Measurements from ENCODE around the gene CCDC88B. TPM values are rescaled to one million over a fixed set of nuclear protein-coding genes. Genes with fewer than 3 reads are reported as not detected.

Gene CCDC88B
- total and polyA plus RNA-seq, 9 of the 15 experiments (the other 6 are each of a cell fraction or from before 2014, with no cell fraction given) = 0.13 to 18.1 (median 7.9) TPM

DNA sequence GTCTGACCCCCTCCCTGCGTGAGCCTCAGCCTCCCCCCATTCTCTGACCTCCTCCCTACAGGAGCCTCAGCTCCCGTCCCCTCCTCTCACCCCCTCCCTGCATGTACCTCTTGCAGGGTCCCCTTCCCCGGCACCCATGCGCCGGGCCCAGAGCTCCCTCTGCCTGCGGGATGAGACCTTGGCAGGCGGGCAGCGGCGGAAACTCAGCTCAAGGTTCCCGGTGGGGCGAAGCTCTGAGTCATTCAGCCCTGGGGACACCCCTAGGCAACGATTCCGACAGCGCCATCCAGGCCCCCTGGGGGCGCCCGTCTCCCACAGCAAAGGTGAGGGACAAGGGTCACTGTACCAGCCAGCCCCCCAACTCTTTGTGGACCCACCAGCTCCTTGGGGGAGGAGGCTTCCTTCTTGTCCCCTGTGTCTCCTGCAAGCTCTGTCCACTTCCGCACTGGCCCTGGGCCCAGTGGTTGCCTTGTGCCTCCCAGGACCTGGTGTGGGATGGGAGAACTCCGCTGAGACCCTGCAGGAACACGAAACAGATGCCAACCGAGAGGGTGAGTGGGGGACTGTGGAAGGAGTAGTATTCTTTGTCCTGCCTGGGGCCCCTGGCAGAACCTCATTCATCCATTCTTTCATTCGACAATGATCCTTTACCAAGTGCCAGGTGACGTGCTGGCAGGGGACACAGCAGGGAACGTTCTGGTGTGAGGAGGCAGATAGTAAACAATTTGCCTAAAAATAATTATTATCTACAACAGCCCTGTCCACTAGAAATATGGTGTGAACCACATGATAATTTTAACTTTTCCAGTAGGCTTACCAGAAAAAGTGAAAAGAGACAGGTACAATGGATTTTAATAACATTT, 15.3 kb downstream of the CCDC88B start (continued):
- TF ChIP-seq, protein P1, sequence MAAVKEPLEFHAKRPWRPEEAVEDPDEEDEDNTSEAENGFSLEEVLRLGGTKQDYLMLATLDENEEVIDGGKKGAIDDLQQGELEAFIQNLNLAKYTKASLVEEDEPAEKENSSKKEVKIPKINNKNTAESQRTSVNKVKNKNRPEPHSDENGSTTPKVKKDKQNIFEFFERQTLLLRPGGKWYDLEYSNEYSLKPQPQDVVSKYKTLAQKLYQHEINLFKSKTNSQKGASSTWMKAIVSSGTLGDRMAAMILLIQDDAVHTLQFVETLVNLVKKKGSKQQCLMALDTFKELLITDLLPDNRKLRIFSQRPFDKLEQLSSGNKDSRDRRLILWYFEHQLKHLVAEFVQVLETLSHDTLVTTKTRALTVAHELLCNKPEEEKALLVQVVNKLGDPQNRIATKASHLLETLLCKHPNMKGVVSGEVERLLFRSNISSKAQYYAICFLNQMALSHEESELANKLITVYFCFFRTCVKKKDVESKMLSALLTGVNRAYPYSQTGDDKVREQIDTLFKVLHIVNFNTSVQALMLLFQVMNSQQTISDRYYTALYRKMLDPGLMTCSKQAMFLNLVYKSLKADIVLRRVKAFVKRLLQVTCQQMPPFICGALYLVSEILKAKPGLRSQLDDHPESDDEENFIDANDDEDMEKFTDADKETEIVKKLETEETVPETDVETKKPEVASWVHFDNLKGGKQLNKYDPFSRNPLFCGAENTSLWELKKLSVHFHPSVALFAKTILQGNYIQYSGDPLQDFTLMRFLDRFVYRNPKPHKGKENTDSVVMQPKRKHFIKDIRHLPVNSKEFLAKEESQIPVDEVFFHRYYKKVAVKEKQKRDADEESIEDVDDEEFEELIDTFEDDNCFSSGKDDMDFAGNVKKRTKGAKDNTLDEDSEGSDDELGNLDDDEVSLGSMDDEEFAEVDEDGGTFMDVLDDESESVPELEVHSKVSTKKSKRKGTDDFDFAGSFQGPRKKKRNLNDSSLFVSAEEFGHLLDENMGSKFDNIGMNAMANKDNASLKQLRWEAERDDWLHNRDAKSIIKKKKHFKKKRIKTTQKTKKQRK (IDR thresholded peaks at IDR 0.05; ENCODE audit: borderline replicate concordance, low read depth, low read length) = no peak
- TF ChIP-seq ZNF347 (CRISPR knock-in tag; IDR thresholded peaks at IDR 0.05; ENCODE audit: low read depth) (no peak), NR3C1 (CRISPR knock-in tag; IDR thresholded peaks at IDR 0.05) (no peak), CBX5 (IDR thresholded peaks at IDR 0.05; ENCODE audit: borderline replicate concordance, low read depth) (no peak), MYNN (IDR thresholded peaks at IDR 0.05) (peak; percentile 66; the same call in 1 of the 2 replicates), MYNN (CRISPR knock-in tag; IDR thresholded peaks at IDR 0.05) (no peak), NR2C2 (CRISPR knock-in tag; IDR thresholded peaks at IDR 0.05) (no peak), NR2C2 (tag; IDR thresholded peaks at IDR 0.05) (peak; percentile 83), KAT8 (IDR thresholded peaks at IDR 0.05; ENCODE audit: low read depth) (no peak), ZFP1 (CRISPR knock-in tag; IDR thresholded peaks at IDR 0.05) (no peak), ZFPM2 (CRISPR knock-in tag; IDR thresholded peaks at IDR 0.05) (no peak), DACH1 (IDR thresholded peaks at IDR 0.05; ENCODE audit: partially characterized antibody) (no peak), NCOA1 (IDR thresholded peaks at IDR 0.05; ENCODE audit: low read depth) (no peak), POLR2B (IDR thresholded peaks at IDR 0.05; ENCODE audit: low read depth, partially characterized antibody) (peak; percentile 47), MIER1 (IDR thresholded peaks at IDR 0.05; ENCODE audit: low read depth) (no peak)
- TF ChIP-seq, protein P2, sequence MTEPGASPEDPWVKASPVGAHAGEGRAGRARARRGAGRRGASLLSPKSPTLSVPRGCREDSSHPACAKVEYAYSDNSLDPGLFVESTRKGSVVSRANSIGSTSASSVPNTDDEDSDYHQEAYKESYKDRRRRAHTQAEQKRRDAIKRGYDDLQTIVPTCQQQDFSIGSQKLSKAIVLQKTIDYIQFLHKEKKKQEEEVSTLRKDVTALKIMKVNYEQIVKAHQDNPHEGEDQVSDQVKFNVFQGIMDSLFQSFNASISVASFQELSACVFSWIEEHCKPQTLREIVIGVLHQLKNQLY (CRISPR knock-in tag; conservative IDR thresholded peaks at IDR 0.05) = no peak
- TF ChIP-seq, protein P3, sequence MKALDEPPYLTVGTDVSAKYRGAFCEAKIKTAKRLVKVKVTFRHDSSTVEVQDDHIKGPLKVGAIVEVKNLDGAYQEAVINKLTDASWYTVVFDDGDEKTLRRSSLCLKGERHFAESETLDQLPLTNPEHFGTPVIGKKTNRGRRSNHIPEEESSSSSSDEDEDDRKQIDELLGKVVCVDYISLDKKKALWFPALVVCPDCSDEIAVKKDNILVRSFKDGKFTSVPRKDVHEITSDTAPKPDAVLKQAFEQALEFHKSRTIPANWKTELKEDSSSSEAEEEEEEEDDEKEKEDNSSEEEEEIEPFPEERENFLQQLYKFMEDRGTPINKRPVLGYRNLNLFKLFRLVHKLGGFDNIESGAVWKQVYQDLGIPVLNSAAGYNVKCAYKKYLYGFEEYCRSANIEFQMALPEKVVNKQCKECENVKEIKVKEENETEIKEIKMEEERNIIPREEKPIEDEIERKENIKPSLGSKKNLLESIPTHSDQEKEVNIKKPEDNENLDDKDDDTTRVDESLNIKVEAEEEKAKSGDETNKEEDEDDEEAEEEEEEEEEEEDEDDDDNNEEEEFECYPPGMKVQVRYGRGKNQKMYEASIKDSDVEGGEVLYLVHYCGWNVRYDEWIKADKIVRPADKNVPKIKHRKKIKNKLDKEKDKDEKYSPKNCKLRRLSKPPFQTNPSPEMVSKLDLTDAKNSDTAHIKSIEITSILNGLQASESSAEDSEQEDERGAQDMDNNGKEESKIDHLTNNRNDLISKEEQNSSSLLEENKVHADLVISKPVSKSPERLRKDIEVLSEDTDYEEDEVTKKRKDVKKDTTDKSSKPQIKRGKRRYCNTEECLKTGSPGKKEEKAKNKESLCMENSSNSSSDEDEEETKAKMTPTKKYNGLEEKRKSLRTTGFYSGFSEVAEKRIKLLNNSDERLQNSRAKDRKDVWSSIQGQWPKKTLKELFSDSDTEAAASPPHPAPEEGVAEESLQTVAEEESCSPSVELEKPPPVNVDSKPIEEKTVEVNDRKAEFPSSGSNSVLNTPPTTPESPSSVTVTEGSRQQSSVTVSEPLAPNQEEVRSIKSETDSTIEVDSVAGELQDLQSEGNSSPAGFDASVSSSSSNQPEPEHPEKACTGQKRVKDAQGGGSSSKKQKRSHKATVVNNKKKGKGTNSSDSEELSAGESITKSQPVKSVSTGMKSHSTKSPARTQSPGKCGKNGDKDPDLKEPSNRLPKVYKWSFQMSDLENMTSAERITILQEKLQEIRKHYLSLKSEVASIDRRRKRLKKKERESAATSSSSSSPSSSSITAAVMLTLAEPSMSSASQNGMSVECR (CRISPR knock-in tag; IDR thresholded peaks at IDR 0.05) = no peak
- TF ChIP-seq, protein P4, sequence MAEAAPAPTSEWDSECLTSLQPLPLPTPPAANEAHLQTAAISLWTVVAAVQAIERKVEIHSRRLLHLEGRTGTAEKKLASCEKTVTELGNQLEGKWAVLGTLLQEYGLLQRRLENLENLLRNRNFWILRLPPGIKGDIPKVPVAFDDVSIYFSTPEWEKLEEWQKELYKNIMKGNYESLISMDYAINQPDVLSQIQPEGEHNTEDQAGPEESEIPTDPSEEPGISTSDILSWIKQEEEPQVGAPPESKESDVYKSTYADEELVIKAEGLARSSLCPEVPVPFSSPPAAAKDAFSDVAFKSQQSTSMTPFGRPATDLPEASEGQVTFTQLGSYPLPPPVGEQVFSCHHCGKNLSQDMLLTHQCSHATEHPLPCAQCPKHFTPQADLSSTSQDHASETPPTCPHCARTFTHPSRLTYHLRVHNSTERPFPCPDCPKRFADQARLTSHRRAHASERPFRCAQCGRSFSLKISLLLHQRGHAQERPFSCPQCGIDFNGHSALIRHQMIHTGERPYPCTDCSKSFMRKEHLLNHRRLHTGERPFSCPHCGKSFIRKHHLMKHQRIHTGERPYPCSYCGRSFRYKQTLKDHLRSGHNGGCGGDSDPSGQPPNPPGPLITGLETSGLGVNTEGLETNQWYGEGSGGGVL (CRISPR knock-in tag; IDR thresholded peaks at IDR 0.05) = no peak
